KMS-11 (cell line): Measurements from ENCODE around the gene ISM2.

Experiments used
- H2AFZ ChIP-seq: fragments of 200-600 bp; sonication (generic); 2 replicates; pipeline ENCODE4 v1.6.1; 2016; ENCODE audit warnings: antibody characterized with exemption, mixed run types, low read depth
- H3K27ac ChIP-seq: fragments of 200-600 bp; sonication (generic); 2 replicates; pipeline ENCODE4 v1.6.1; 2016; ENCODE audit warnings: mild to moderate bottlenecking, mixed run types
- H3K27me3 ChIP-seq: fragments of 200-600 bp; sonication (generic); 2 replicates; pipeline ENCODE4 v1.6.1; 2017; ENCODE audit warnings: mild to moderate bottlenecking, low read depth, mixed run types, moderate library complexity; ENCODE audit not compliant: insufficient read depth
- H3K36me3 ChIP-seq: fragments of 200-600 bp; sonication (generic); 2 replicates; pipeline ENCODE4 v1.6.1; 2017; ENCODE audit warnings: mild to moderate bottlenecking, mixed run types; ENCODE audit not compliant: insufficient read depth
- H3K4me1 ChIP-seq: fragments of 200-600 bp; sonication (generic); 2 replicates; pipeline ENCODE4 v1.6.1; 2016; ENCODE audit warnings: mild to moderate bottlenecking, low read depth, mixed run types; ENCODE audit not compliant: poor library complexity, severe bottlenecking
- H3K4me2 ChIP-seq: fragments of 200-600 bp; sonication (generic); 2 replicates; pipeline ENCODE4 v1.7.0; 2016; ENCODE audit warnings: mild to moderate bottlenecking, mixed run types
- H3K4me3 ChIP-seq: fragments of 200-600 bp; sonication (generic); IDR thresholded peaks from 2 replicates; pipeline ENCODE4 v1.6.1; 2017; ENCODE audit warnings: low read depth, low read length, mixed read lengths; ENCODE audit not compliant: insufficient read depth
- H3K79me2 ChIP-seq: fragments of 200-600 bp; sonication (generic); 2 replicates; pipeline ENCODE4 v1.6.1; 2016; ENCODE audit warnings: low read depth, mixed run types; ENCODE audit not compliant: insufficient read depth
- H3K9ac ChIP-seq: fragments of 200-600 bp; sonication (generic); 2 replicates; pipeline ENCODE4 v1.6.1; 2016; ENCODE audit warnings: mild to moderate bottlenecking, mixed run types
- H4K20me1 ChIP-seq: fragments of 200-600 bp; sonication (generic); 2 replicates; pipeline ENCODE4 v1.6.1; 2016; ENCODE audit warnings: mild to moderate bottlenecking, mixed run types; ENCODE audit not compliant: insufficient read depth
- TF ChIP-seq, protein P1 (sequence below): fragments of 200-600 bp; sonication (generic); conservative IDR thresholded peaks from 2 replicates; pipeline ENCODE4 v1.6.1; 2017; ENCODE audit warnings: low read depth, mild to moderate bottlenecking, antibody characterized with exemption, low read length, moderate library complexity, mixed read lengths

Gene ISM2

DNA sequence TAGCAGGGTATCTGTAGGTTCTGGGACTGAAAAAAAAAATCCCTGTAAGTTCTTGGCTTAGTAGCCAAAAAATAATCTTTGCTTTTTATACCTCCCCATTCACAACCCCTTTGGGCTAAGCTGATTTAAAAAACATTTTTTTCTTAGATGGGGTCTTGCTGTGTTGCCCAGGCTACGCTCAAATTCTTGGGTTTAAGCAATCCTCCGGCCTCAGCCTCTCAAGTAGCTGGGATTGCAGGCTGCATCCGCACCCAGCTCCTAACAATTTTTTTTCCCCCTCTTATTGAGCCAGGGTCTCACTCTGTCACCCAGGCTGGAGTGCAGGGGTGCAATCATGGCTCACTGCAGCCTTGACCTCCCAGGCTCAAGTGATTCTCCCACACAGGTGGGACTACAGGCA lies 9.1 kb upstream of the ISM2 start:
- no peaks in the 10 kb centered on the region for H3K36me3 ChIP-seq
- no peak overlapping the region for H3K27ac ChIP-seq
- TF ChIP-seq, protein P1, sequence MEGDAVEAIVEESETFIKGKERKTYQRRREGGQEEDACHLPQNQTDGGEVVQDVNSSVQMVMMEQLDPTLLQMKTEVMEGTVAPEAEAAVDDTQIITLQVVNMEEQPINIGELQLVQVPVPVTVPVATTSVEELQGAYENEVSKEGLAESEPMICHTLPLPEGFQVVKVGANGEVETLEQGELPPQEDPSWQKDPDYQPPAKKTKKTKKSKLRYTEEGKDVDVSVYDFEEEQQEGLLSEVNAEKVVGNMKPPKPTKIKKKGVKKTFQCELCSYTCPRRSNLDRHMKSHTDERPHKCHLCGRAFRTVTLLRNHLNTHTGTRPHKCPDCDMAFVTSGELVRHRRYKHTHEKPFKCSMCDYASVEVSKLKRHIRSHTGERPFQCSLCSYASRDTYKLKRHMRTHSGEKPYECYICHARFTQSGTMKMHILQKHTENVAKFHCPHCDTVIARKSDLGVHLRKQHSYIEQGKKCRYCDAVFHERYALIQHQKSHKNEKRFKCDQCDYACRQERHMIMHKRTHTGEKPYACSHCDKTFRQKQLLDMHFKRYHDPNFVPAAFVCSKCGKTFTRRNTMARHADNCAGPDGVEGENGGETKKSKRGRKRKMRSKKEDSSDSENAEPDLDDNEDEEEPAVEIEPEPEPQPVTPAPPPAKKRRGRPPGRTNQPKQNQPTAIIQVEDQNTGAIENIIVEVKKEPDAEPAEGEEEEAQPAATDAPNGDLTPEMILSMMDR: no peak
- no peaks in the 10 kb centered on the region for H4K20me1 ChIP-seq
- no peak overlapping the region for H3K4me3 ChIP-seq
- no peaks in the 10 kb centered on the region for H3K4me1 ChIP-seq
- no peak overlapping the region for H3K4me2 ChIP-seq
- H3K27me3 ChIP-seq: no peaks in the 10 kb centered on the region
- no peak overlapping the region for H3K9ac ChIP-seq
- H3K79me2 ChIP-seq: no peaks in the 10 kb centered on the region
- no peak overlapping the region for H2AFZ ChIP-seq

DNA sequence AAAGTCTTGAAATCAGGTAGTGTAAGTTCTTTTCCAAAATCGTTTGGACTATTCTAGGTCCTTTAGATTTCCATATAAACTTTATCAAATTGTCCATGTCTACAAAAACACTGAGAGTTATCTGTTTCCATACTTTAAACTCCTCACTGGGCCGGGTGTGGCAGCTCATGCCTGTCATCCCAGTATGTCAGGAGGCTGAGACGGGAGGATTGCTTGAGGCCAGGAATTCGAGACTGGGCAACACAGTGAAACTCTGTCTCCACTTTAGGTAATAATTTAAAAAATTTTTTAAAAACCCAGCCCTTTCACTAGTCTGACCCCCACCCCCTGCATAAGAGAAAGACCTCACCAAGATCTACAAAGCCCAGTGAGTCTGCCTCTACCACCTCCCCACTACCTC lies 6.4 kb upstream of the ISM2 start:
- H3K27ac ChIP-seq: no peak overlapping the region
- H3K27me3 ChIP-seq: no peaks in the 10 kb centered on the region
- no peak overlapping the region for H3K4me2 ChIP-seq
- H3K79me2 ChIP-seq: no peaks in the 10 kb centered on the region
- no peaks in the 10 kb centered on the region for H3K36me3 ChIP-seq
- no peak overlapping the region for H3K4me3 ChIP-seq
- no peaks in the 10 kb centered on the region for H3K4me1 ChIP-seq
- no peaks in the 10 kb centered on the region for H4K20me1 ChIP-seq
- no peak overlapping the region for H2AFZ ChIP-seq
- H3K9ac ChIP-seq: no peak overlapping the region
- TF ChIP-seq, protein P1: no peak

- no peak overlapping the region for H3K4me3 ChIP-seq
- no peaks in the 10 kb centered on the region for H4K20me1 ChIP-seq
Observed at GRCh38 chr14:77503138-77503537, 4.5 kb upstream of the ISM2 start.

DNA sequence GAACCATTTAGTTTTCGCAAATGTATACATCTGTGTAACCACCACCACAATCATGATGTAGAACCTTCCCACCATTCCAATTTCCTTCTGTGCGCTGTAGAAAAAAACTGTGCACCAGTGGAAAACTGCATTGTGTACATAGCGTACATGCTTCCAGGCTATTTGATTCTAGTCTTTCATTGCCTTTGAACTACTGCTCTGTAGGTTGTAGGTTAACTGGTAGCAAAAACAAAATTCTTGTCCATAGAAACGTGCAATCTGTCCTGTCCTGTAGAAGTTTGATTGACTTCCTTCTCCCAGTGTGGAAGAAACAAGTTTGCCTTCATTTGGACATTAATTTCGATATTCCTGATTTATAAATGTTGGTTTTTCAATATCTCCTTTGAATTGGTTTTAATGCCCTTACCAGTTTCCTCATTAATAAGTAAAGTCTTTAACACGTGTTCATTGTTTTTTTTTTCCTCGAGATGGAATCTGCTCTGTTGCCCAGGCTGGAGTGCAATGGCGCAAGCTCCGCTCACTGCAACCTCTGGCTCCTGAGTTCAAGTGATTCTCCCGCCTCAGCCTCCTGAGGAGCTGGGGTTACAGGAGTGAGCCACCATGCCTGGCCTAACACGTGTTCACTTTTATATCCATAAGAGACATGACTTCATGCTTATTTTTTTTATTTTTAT lies 3.6 kb upstream of the ISM2 start:
- Histone ChIP-seq H3K4me1 (no peaks in the 10 kb centered on the region), H3K9ac (no peak overlapping the region), H2AFZ (no peak overlapping the region), H3K27me3 (no peaks in the 10 kb centered on the region), H3K4me2 (no peak overlapping the region), H4K20me1 (no peaks in the 10 kb centered on the region), H3K79me2 (no peaks in the 10 kb centered on the region), H3K36me3 (no peaks in the 10 kb centered on the region), H3K27ac (no peak overlapping the region), H3K4me3 (no peak overlapping the region)
- TF ChIP-seq, protein P1: no peak

More at GRCh38 chr14:77503138-77503537, 4.5 kb upstream of the ISM2 start:
- Histone ChIP-seq H3K27me3 (no peaks in the 10 kb centered on the region), H3K27ac (no peak overlapping the region), H3K9ac (no peak overlapping the region), H3K4me2 (no peak overlapping the region), H3K4me1 (no peaks in the 10 kb centered on the region), H2AFZ (no peak overlapping the region), H3K79me2 (no peaks in the 10 kb centered on the region), H3K36me3 (no peaks in the 10 kb centered on the region)
- TF ChIP-seq, protein P1: no peak
